ENCODE measurements around the gene ARID1B. TPM values are rescaled to one million over a fixed set of nuclear protein-coding genes. Genes with fewer than 3 reads are reported as not detected.
A peak's percentile ranks its signal among the peaks of the same experiment; 100 is the strongest.
"Not testable (repeated sequence)": the region's sequence is repeated elsewhere in the genome, so short reads cannot be mapped to it uniquely, and the experiment has no call there.

The ARID1B gene
- total RNA-seq, 1 donor from 2014 or later = 43.4 TPM

DNA sequence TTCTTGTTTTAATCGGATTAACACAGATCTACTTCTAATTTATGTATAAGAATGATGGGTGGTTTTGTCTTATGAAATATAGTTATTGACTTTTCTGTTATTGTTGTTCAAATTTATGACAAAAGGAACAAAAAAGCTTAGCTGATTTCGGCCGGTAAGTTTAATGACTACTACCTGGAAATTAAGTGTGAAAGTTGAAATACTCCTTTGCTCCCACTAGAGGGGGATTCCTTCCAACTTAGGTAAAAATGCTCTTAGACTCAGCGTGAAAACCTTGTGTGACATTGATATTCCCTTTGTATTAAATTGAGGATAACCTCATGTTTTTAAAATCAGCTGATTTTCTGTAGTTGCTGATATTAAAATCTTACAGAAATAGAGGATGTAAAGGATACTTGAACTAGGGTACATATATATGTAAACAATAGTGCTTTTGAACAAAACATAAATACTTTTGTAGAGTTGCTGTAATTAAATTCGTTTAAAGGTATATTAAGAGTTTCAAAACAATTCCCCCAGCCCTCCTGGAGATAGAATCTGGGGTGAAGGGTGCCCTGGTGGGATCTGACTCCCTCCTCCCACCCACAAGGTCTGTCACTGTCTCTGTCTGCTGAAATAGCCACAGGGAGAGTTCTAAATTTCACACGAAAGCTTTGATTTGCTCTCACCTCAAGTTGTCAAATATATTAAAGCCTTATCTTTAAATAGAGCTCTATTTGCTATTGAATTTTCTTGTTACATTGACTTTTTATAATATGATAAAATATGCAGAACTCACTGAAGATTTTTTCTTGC is 257.5 kb downstream of the ARID1B start:
- Histone ChIP-seq H3K4me1 (peaks cover 54% of the 10 kb centered on the region), H3K4me3 (no peak overlapping the region), H3K36me3 (no peaks in the 10 kb centered on the region), H3K9me3 (replicated peaks) (no peaks in the 10 kb centered on the region), H3K27ac (replicated peaks) (peak overlapping the region; percentile 69), H3K27me3 (ENCODE audit: low read depth) (no peaks in the 10 kb centered on the region)
- TF ChIP-seq, protein P1, sequence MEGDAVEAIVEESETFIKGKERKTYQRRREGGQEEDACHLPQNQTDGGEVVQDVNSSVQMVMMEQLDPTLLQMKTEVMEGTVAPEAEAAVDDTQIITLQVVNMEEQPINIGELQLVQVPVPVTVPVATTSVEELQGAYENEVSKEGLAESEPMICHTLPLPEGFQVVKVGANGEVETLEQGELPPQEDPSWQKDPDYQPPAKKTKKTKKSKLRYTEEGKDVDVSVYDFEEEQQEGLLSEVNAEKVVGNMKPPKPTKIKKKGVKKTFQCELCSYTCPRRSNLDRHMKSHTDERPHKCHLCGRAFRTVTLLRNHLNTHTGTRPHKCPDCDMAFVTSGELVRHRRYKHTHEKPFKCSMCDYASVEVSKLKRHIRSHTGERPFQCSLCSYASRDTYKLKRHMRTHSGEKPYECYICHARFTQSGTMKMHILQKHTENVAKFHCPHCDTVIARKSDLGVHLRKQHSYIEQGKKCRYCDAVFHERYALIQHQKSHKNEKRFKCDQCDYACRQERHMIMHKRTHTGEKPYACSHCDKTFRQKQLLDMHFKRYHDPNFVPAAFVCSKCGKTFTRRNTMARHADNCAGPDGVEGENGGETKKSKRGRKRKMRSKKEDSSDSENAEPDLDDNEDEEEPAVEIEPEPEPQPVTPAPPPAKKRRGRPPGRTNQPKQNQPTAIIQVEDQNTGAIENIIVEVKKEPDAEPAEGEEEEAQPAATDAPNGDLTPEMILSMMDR (IDR thresholded peaks at IDR 0.05; ENCODE audit: borderline replicate concordance) = peak; percentile 70
- no peak for DNase-seq
- intact Hi-C loops (cut with micrococcal nuclease) = loop anchor here (10.0 kb wide), 1 partner anchor 150 kb away; no protein-coding TSS in a partner anchor

DNA sequence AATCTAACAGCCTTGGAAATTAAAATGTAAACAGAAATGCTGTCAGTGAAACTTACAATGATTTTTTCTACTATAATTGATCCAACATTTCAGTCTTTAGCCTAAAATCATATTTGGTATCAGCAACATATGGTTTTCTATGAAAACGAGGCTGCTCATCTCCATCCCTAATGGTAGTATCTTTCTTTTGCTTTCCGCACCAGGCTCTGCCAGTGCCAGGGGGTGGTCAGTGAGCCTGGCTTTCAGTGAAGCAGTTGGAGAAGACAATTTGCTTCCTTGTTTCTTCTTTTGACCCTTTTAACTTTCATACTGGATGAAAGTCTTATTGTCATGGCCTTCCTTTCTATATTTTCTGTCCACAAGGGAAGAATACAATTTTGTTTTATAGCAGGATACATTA is 258.4 kb downstream of the ARID1B start:
- no peak overlapping the region for H3K4me3 ChIP-seq
- no peak for DNase-seq
- H3K9me3 ChIP-seq (replicated peaks) = no peaks in the 10 kb centered on the region
- intact Hi-C loops (cut with micrococcal nuclease) = loop anchor here (10.0 kb wide), 1 partner anchor 149 kb away; no protein-coding TSS in a partner anchor
- H3K27me3 ChIP-seq (ENCODE audit: low read depth) = no peaks in the 10 kb centered on the region
- TF ChIP-seq, protein P1 (IDR thresholded peaks at IDR 0.05; ENCODE audit: borderline replicate concordance) = no peak
- H3K36me3 ChIP-seq = no peaks in the 10 kb centered on the region
- no peak overlapping the region for H3K27ac ChIP-seq (replicated peaks)
- H3K4me1 ChIP-seq = peaks cover 54% of the 10 kb centered on the region

DNA sequence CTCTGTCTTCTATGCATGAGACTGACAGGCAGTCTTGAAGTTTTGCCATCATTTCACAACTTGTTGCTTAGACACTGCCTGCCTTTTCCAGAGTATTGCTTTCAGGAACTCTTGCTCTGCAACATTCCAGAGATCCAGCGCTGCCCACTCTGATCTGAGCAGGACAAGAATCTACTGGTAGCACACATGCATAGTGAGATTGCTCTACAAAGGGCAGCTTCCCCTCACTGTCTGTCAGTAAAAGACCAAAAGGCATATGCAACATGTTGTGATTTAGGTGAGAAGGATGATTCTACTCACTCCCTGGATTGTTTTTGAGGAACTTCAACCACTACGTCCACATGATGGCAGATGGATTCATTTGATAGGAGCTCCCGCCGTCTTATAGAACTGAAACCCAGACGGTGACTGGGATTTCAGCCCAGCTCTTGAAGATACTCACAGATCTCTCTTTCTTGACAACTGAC is 259.1 kb downstream of the ARID1B start:
- intact Hi-C loops (cut with micrococcal nuclease) = loop anchor here (10.0 kb wide), 1 partner anchor 149 kb away; no protein-coding TSS in a partner anchor
- Histone ChIP-seq H3K4me3 (no peak overlapping the region), H3K36me3 (no peaks in the 10 kb centered on the region), H3K27ac (replicated peaks) (peak overlapping the region; percentile 13), H3K9me3 (replicated peaks) (no peaks in the 10 kb centered on the region), H3K27me3 (ENCODE audit: low read depth) (no peaks in the 10 kb centered on the region), H3K4me1 (peaks cover 54% of the 10 kb centered on the region)
- TF ChIP-seq, protein P1 (IDR thresholded peaks at IDR 0.05; ENCODE audit: borderline replicate concordance) = no peak
- DNase-seq = no peak

DNA sequence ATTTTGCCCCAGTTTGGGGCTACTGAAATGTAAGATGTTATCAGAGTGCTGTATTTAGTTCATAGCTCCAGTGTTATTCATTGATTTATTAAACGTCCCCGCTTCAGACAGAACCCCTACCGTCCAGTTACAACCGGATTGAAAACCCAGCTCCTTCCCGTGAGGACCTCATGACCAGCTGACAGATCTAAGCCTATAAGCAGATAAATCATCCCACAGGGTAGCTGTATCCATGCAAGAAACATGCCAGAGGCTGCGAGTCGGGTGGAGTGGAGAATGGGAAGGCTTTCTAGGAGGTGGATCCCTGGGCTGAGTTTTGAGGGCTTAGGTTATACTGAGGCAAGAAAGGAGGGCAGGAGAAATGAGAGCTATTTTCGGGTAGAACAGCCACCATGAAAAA is 260.0 kb downstream of the ARID1B start:
- no peak for DNase-seq
- intact Hi-C loops (cut with micrococcal nuclease) = loop anchor here (10.0 kb wide), 1 partner anchor 148 kb away; no protein-coding TSS in a partner anchor
- TF ChIP-seq, protein P1 (IDR thresholded peaks at IDR 0.05; ENCODE audit: borderline replicate concordance) = no peak
- H3K27ac ChIP-seq (replicated peaks) = no peak overlapping the region
- peaks cover 54% of the 10 kb centered on the region for H3K4me1 ChIP-seq
- no peaks in the 10 kb centered on the region for H3K27me3 ChIP-seq (ENCODE audit: low read depth)
- no peak overlapping the region for H3K4me3 ChIP-seq
- no peaks in the 10 kb centered on the region for H3K9me3 ChIP-seq (replicated peaks)
- no peaks in the 10 kb centered on the region for H3K36me3 ChIP-seq

DNA sequence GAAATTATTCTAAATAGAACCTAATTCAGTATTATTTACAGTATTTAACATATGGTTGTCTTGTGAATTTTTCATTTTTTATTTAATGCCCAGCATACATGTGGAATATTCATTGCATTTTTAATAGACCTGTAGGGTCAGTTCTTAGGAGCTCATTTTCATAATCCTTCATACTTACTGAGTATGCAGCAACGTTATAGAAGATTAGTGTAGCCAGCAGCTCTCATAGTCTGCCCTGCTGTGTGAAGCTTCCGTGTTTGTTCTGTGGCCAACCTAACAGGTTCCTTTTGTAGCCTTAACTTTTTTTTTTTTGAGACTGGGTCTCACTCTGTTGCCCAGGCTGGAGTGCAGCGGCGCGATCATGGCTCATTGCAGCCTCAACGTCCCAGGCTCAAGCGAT is 261.4 kb downstream of the ARID1B start:
- DNase-seq = no peak
- no peaks in the 10 kb centered on the region for H3K27me3 ChIP-seq (ENCODE audit: low read depth)
- intact Hi-C loops (cut with micrococcal nuclease) = loop anchor here (10.0 kb wide), 1 partner anchor 146 kb away; no protein-coding TSS in a partner anchor
- H3K9me3 ChIP-seq (replicated peaks) = no peaks in the 10 kb centered on the region
- H3K27ac ChIP-seq (replicated peaks) = no peak overlapping the region
- H3K4me3 ChIP-seq = no peak overlapping the region
- TF ChIP-seq, protein P1 (IDR thresholded peaks at IDR 0.05; ENCODE audit: borderline replicate concordance) = no peak
- H3K36me3 ChIP-seq = no peaks in the 10 kb centered on the region
- H3K4me1 ChIP-seq = peaks cover 42% of the 10 kb centered on the region

DNA sequence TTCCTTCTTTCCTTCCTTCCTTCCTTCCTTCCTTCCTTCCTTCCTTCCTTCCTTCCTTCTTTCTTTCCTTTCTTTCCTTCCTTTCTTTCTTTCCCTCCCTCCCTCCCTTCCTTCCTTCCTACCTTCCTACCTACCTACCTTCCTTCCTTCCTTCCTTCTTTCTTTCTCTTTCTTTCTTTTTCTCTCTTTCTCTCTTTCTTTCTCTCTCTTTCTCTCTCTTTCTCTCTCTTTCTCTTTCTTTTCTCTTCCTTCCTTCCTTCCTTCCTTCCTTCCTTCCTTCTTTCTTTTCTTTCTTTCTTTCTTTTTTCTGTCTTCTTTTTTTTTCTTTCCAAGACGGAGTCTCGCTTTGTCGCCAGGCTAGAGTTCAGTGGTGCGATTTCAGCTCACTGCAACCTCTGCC is 262.5 kb downstream of the ARID1B start:
- H3K36me3 ChIP-seq; H3K27me3 ChIP-seq (ENCODE audit: low read depth); H3K9me3 ChIP-seq (replicated peaks); DNase-seq; H3K4me3 ChIP-seq; H3K27ac ChIP-seq (replicated peaks): not testable (repeated sequence)
- intact Hi-C loops (cut with micrococcal nuclease) = loop anchor here (10.0 kb wide), 1 partner anchor 145 kb away; no protein-coding TSS in a partner anchor
- H3K4me1 ChIP-seq = peaks cover 40% of the 10 kb centered on the region
